ENCODE results near the gene MCRS1.

Gene MCRS1

GRCh38 chr12:49556391-49557186 is 11.4 kb downstream of the MCRS1 start:
- no peaks in the 10 kb centered on the region for H3K4me1 ChIP-seq (ENCODE audit: control insufficient read depth, insufficient read depth, low read length)
- ChIA-PET CTCF (interaction anchor here (0.6 to 4.1 kb wide), 4 partner anchors 24 to 213 kb away, joined by 3 to 15 read pairs (median 4); no protein-coding TSS in a partner anchor), POLR2A (interaction anchor here (0.5 to 1.7 kb wide), 4 partner anchors 12 to 284 kb away, joined by 3 to 7 read pairs (median 3); partner anchors contain the start of gene MCRS1)
- H3K4me3 ChIP-seq (ENCODE audit: low read depth, low read length): no peak overlapping the region
- TF ChIP-seq ZNF324 (tag by site-specific recombination; IDR thresholded peaks at IDR 0.05) (no peak), REST (tag by site-specific recombination; IDR thresholded peaks at IDR 0.05) (peak; percentile 64)
- H3K36me3 ChIP-seq (ENCODE audit: control insufficient read depth in 2 of 2, insufficient read depth in 1 of 2, low read length in 2 of 2): peaks cover 3 to 57% of the 10 kb centered on the region in 2 experiments; a peak in 2 of 3 replicates
- H3K27ac ChIP-seq (ENCODE audit: extremely low read depth, low read depth, low read length): no peak overlapping the region
- no peaks in the 10 kb centered on the region for H3K9me3 ChIP-seq (ENCODE audit: control insufficient read depth, insufficient read depth, low read depth, low read length)

- TF ChIP-seq BCL11A (tag by site-specific recombination; IDR thresholded peaks at IDR 0.05; ENCODE audit: low read depth) (no peak), ZNF221 (tag by site-specific recombination; IDR thresholded peaks at IDR 0.05; ENCODE audit: borderline replicate concordance) (no peak), PATZ1 (tag by site-specific recombination; IDR thresholded peaks at IDR 0.05) (peak; percentile 25; the same call in 1 of the 2 replicates), ZNF266 (tag by site-specific recombination; IDR thresholded peaks at IDR 0.05; ENCODE audit: low read depth) (no peak)
- Histone ChIP-seq H3K27ac (ENCODE audit: extremely low read depth, low read depth, low read length) (no peak overlapping the region), H3K36me3 (ENCODE audit: control insufficient read depth in 2 of 2, insufficient read depth in 1 of 2, low read length in 2 of 2) (peaks cover 0 to 49% of the 10 kb centered on the region in 2 experiments; a peak in 1 of 3 replicates), H3K4me3 (ENCODE audit: low read depth, low read length) (no peak overlapping the region), H3K4me1 (ENCODE audit: control insufficient read depth, insufficient read depth, low read length) (no peaks in the 10 kb centered on the region), H3K9me3 (ENCODE audit: control insufficient read depth, insufficient read depth, low read depth, low read length) (no peaks in the 10 kb centered on the region)
- CTCF ChIA-PET: interaction anchor here (0.6 to 1.9 kb wide), 4 partner anchors 12 to 261 kb away, joined by 3 to 6 read pairs (median 4); partner anchors contain the start of genes MCRS1, PRPH and TROAP
- POLR2A ChIA-PET: interaction anchor here (1.0 to 1.7 kb wide), 4 partner anchors 9 to 25 kb away, joined by 3 to 7 read pairs (median 4); no protein-coding TSS in a partner anchor
Observed at GRCh38 chr12:49555631-49556390, 12.1 kb downstream of the MCRS1 start.

DNA sequence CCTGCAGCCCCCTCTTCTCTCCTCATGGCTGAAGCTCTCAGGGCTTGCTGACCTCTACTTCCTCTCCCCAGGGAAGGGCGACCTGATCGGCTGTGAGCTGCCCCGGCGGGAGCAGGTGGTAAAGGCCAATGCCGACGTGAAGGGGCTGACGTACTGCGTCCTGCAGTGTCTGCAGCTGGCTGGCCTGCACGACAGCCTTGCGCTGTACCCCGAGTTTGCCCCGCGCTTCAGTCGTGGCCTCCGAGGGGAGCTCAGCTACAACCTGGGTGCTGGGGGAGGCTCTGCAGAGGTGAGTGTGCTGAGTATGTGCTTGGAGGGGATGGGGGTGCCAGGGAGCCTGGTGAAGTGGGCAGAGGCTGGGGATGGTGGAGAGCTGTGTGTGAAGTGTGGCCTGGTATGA is 13.7 kb downstream of the MCRS1 start:
- ChIA-PET POLR2A (interaction anchor here (0.5 to 1.9 kb wide), 7 partner anchors 9 to 231 kb away, joined by 3 to 8 read pairs (median 4); partner anchors contain the start of genes MCRS1, SPATS2 and TROAP), CTCF (interaction anchor here (0.5 to 3.7 kb wide), 25 partner anchors 9 to 266 kb away, joined by 3 to 56 read pairs (median 3); partner anchors contain the start of genes KCNH3, PRPF40B and PRPH)
- Histone ChIP-seq H3K27ac (ENCODE audit: extremely low read depth, low read depth, low read length) (no peak overlapping the region), H3K9me3 (ENCODE audit: control insufficient read depth, insufficient read depth, low read depth, low read length) (no peaks in the 10 kb centered on the region), H3K4me1 (ENCODE audit: control insufficient read depth, insufficient read depth, low read length) (no peaks in the 10 kb centered on the region), H3K4me3 (ENCODE audit: low read depth, low read length) (no peak overlapping the region), H3K36me3 (ENCODE audit: control insufficient read depth in 2 of 2, insufficient read depth in 1 of 2, low read length in 2 of 2) (peaks cover 0 to 33% of the 10 kb centered on the region in 2 experiments; a peak in 1 of 3 replicates)
- no peak for TF ChIP-seq ZNF670 (tag by site-specific recombination; IDR thresholded peaks at IDR 0.05; ENCODE audit: low read depth)
- no peak for TF ChIP-seq ZNF24 (tag by site-specific recombination; IDR thresholded peaks at IDR 0.05)
- TF ChIP-seq ZFP41 (tag by site-specific recombination; IDR thresholded peaks at IDR 0.05; ENCODE audit: borderline replicate concordance): no peak
- TF ChIP-seq ZNF623 (tag by site-specific recombination; IDR thresholded peaks at IDR 0.05): no peak
- no peak for TF ChIP-seq IKZF3 (tag by site-specific recombination; IDR thresholded peaks at IDR 0.05)
- no peak for TF ChIP-seq ZNF571 (tag by site-specific recombination; IDR thresholded peaks at IDR 0.05)
- TF ChIP-seq ZNF785 (tag by site-specific recombination; IDR thresholded peaks at IDR 0.05): no peak
- TF ChIP-seq, protein P1, sequence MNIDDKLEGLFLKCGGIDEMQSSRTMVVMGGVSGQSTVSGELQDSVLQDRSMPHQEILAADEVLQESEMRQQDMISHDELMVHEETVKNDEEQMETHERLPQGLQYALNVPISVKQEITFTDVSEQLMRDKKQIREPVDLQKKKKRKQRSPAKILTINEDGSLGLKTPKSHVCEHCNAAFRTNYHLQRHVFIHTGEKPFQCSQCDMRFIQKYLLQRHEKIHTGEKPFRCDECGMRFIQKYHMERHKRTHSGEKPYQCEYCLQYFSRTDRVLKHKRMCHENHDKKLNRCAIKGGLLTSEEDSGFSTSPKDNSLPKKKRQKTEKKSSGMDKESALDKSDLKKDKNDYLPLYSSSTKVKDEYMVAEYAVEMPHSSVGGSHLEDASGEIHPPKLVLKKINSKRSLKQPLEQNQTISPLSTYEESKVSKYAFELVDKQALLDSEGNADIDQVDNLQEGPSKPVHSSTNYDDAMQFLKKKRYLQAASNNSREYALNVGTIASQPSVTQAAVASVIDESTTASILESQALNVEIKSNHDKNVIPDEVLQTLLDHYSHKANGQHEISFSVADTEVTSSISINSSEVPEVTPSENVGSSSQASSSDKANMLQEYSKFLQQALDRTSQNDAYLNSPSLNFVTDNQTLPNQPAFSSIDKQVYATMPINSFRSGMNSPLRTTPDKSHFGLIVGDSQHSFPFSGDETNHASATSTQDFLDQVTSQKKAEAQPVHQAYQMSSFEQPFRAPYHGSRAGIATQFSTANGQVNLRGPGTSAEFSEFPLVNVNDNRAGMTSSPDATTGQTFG (tag by site-specific recombination; IDR thresholded peaks at IDR 0.05; ENCODE audit: borderline replicate concordance): no peak
- TF ChIP-seq PBX3 (CRISPR knock-in tag; IDR thresholded peaks at IDR 0.05): no peak
- no peak for TF ChIP-seq ZNF2 (tag by site-specific recombination; IDR thresholded peaks at IDR 0.05)
